ENCODE data around the gene SNAPIN. TPM values are rescaled to one million over a fixed set of nuclear protein-coding genes. Genes with fewer than 3 reads are reported as not detected.

The SNAPIN gene
- total RNA-seq, 1 experiment from 2014 or later = 23.4 TPM

DNA sequence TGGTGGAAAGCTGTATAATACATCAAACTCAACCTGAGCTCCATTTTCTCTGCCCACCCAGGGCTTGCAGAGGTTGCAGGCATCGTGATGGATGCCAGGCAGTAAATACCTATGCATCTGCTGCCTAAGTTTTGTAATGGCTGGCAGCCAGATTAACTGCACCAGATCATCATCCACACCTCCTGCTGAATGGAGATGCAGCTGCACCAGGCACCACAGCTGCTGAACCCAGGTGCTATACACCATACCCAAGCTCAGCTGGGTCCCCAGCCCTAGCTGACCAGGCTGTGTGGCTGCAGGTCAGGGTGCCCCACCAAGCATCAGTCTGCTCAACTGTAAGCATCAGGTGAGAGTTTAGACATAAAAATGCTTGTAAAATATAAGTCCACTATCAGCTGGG is 6.7 kb upstream of the SNAPIN start:
- CTCF ChIA-PET = interaction anchor here (0.6 to 1.4 kb wide), 5 partner anchors 24 to 141 kb away, joined by 3 to 4 read pairs (median 3); partner anchors contain the start of gene S100A13
- no peak for ATAC-seq
- POLR2A ChIA-PET = interaction anchor here (0.6 to 1.0 kb wide), 2 partner anchors 8 to 32 kb away, joined by 3 to 4 read pairs; no protein-coding TSS in a partner anchor

DNA sequence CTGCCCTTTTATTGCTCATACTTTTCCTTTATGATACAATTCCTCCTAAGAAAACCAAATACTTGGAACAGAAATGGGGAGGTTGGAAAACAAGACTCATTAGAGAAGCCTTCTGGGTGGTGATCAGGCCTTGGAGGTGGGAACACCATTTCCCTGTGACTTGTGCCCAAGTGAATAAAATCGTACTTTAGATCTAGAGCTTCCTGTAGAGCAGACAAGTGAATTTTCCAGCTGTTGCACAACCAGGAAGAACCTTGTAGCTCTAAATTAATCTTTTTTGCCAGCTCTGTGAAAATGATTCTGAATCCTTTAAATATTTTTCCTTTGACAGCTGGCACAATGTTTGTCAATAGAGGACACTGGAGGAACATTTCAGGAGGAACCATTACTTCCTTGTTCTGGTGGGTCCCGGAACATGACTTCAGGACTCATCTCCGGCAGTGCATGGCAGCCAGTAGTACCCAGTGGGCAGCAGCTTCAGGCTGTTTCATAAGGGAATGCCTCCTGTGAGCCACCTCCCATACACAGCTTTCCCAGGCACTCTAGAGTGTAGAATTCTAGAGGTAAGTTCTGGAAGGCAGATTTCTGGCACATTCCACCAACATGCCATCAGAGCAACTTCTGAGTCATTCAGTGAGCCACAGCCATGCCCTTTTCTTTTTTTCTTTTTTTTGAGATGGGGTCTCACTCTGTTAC is 5.5 kb upstream of the SNAPIN start:
- ChIA-PET CTCF (interaction anchor here (1.2 kb wide), 1 partner anchor 26 kb away, joined by 4 read pairs; the partner anchor contains the start of gene S100A13), POLR2A (no interaction called here)
- peaks cover under 1% of the 10 kb centered on the region; the same call in 1 of the 2 replicates for H3K4me1 Mint-ChIP-seq
- ATAC-seq (no peak), DNase-seq (ENCODE audit: low spot score) (no peak)
- H3K27me3 Mint-ChIP-seq (ENCODE audit: low read depth) = peaks cover 2% of the 10 kb centered on the region; the same call in 1 of the 2 replicates
- no peak overlapping the region for H3K4me3 Mint-ChIP-seq
- peak overlapping the region; percentile 56; the same call in 1 of the 2 replicates for H3K27ac Mint-ChIP-seq
- TF ChIP-seq GTF2I (CRISPR knock-in tag; conservative IDR thresholded peaks at IDR 0.05) = no peak
- TF ChIP-seq OVOL2 (CRISPR knock-in tag; IDR thresholded peaks at IDR 0.05; ENCODE audit: borderline replicate concordance) = no peak
- TF ChIP-seq IRF2 (CRISPR knock-in tag; IDR thresholded peaks at IDR 0.05; ENCODE audit: borderline replicate concordance, low read depth) = no peak
- TF ChIP-seq, protein P1, sequence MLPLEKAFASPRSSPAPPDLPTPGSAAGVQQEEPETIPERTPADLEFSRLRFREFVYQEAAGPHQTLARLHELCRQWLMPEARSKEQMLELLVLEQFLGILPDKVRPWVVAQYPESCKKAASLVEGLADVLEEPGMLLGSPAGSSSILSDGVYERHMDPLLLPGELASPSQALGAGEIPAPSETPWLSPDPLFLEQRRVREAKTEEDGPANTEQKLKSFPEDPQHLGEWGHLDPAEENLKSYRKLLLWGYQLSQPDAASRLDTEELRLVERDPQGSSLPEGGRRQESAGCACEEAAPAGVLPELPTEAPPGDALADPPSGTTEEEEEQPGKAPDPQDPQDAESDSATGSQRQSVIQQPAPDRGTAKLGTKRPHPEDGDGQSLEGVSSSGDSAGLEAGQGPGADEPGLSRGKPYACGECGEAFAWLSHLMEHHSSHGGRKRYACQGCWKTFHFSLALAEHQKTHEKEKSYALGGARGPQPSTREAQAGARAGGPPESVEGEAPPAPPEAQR (CRISPR knock-in tag; IDR thresholded peaks at IDR 0.05) = no peak
- TF ChIP-seq FOXK1 (CRISPR knock-in tag; IDR thresholded peaks at IDR 0.05) = no peak
- TF ChIP-seq, protein P2, sequence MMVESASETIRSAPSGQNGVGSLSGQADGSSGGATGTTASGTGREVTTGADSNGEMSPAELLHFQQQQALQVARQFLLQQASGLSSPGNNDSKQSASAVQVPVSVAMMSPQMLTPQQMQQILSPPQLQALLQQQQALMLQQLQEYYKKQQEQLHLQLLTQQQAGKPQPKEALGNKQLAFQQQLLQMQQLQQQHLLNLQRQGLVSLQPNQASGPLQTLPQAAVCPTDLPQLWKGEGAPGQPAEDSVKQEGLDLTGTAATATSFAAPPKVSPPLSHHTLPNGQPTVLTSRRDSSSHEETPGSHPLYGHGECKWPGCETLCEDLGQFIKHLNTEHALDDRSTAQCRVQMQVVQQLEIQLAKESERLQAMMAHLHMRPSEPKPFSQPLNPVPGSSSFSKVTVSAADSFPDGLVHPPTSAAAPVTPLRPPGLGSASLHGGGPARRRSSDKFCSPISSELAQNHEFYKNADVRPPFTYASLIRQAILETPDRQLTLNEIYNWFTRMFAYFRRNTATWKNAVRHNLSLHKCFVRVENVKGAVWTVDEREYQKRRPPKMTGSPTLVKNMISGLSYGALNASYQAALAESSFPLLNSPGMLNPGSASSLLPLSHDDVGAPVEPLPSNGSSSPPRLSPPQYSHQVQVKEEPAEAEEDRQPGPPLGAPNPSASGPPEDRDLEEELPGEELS (CRISPR knock-in tag; IDR thresholded peaks at IDR 0.05) = no peak
- TF ChIP-seq, protein P3, sequence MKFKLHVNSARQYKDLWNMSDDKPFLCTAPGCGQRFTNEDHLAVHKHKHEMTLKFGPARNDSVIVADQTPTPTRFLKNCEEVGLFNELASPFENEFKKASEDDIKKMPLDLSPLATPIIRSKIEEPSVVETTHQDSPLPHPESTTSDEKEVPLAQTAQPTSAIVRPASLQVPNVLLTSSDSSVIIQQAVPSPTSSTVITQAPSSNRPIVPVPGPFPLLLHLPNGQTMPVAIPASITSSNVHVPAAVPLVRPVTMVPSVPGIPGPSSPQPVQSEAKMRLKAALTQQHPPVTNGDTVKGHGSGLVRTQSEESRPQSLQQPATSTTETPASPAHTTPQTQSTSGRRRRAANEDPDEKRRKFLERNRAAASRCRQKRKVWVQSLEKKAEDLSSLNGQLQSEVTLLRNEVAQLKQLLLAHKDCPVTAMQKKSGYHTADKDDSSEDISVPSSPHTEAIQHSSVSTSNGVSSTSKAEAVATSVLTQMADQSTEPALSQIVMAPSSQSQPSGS (CRISPR knock-in tag; IDR thresholded peaks at IDR 0.05; ENCODE audit: borderline replicate concordance, low read depth) = no peak
- TF ChIP-seq GABPB1 (CRISPR knock-in tag; IDR thresholded peaks at IDR 0.05) = no peak
- TF ChIP-seq, protein P4, sequence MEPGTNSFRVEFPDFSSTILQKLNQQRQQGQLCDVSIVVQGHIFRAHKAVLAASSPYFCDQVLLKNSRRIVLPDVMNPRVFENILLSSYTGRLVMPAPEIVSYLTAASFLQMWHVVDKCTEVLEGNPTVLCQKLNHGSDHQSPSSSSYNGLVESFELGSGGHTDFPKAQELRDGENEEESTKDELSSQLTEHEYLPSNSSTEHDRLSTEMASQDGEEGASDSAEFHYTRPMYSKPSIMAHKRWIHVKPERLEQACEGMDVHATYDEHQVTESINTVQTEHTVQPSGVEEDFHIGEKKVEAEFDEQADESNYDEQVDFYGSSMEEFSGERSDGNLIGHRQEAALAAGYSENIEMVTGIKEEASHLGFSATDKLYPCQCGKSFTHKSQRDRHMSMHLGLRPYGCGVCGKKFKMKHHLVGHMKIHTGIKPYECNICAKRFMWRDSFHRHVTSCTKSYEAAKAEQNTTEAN (CRISPR knock-in tag; IDR thresholded peaks at IDR 0.05) = no peak
- TF ChIP-seq, protein P5, sequence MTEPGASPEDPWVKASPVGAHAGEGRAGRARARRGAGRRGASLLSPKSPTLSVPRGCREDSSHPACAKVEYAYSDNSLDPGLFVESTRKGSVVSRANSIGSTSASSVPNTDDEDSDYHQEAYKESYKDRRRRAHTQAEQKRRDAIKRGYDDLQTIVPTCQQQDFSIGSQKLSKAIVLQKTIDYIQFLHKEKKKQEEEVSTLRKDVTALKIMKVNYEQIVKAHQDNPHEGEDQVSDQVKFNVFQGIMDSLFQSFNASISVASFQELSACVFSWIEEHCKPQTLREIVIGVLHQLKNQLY (CRISPR knock-in tag; IDR thresholded peaks at IDR 0.05) = no peak
- TF ChIP-seq, protein P6, sequence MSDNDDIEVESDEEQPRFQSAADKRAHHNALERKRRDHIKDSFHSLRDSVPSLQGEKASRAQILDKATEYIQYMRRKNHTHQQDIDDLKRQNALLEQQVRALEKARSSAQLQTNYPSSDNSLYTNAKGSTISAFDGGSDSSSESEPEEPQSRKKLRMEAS (CRISPR knock-in tag; IDR thresholded peaks at IDR 0.05) = no peak
- TF ChIP-seq, protein P7, sequence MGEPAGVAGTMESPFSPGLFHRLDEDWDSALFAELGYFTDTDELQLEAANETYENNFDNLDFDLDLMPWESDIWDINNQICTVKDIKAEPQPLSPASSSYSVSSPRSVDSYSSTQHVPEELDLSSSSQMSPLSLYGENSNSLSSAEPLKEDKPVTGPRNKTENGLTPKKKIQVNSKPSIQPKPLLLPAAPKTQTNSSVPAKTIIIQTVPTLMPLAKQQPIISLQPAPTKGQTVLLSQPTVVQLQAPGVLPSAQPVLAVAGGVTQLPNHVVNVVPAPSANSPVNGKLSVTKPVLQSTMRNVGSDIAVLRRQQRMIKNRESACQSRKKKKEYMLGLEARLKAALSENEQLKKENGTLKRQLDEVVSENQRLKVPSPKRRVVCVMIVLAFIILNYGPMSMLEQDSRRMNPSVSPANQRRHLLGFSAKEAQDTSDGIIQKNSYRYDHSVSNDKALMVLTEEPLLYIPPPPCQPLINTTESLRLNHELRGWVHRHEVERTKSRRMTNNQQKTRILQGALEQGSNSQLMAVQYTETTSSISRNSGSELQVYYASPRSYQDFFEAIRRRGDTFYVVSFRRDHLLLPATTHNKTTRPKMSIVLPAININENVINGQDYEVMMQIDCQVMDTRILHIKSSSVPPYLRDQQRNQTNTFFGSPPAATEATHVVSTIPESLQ (CRISPR knock-in tag; IDR thresholded peaks at IDR 0.05) = no peak
- no peak for TF ChIP-seq ZNF138 (CRISPR knock-in tag; conservative IDR thresholded peaks at IDR 0.05)
- no peaks in the 10 kb centered on the region for H3K9me3 Mint-ChIP-seq
- H3K36me3 Mint-ChIP-seq = no peaks in the 10 kb centered on the region

More for the DNA sequence above, 6.7 kb upstream of the SNAPIN start:
- Mint-ChIP-seq H3K27ac (no peak overlapping the region), H3K4me3 (no peak overlapping the region), H3K9me3 (no peaks in the 10 kb centered on the region), H3K36me3 (no peaks in the 10 kb centered on the region), H3K4me1 (peaks cover 5% of the 10 kb centered on the region), H3K27me3 (ENCODE audit: low read depth) (peaks cover 2% of the 10 kb centered on the region; the same call in 1 of the 2 replicates)
- no peak for DNase-seq (ENCODE audit: low spot score)
- TF ChIP-seq FOXJ3 (CRISPR knock-in tag; IDR thresholded peaks at IDR 0.05; ENCODE audit: borderline replicate concordance) (no peak), ZNF396 (CRISPR knock-in tag; IDR thresholded peaks at IDR 0.05; ENCODE audit: borderline replicate concordance) (no peak), GTF2I (CRISPR knock-in tag; conservative IDR thresholded peaks at IDR 0.05) (no peak)
- TF ChIP-seq, protein P8, sequence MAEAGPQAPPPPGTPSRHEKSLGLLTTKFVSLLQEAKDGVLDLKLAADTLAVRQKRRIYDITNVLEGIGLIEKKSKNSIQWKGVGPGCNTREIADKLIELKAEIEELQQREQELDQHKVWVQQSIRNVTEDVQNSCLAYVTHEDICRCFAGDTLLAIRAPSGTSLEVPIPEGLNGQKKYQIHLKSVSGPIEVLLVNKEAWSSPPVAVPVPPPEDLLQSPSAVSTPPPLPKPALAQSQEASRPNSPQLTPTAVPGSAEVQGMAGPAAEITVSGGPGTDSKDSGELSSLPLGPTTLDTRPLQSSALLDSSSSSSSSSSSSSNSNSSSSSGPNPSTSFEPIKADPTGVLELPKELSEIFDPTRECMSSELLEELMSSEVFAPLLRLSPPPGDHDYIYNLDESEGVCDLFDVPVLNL (CRISPR knock-in tag; IDR thresholded peaks at IDR 0.05; ENCODE audit: borderline replicate concordance, low read depth) = no peak

Measured in WTC11 (cell line).